ENCODE data around the gene SSC5D.

SSC5D gene

DNA sequence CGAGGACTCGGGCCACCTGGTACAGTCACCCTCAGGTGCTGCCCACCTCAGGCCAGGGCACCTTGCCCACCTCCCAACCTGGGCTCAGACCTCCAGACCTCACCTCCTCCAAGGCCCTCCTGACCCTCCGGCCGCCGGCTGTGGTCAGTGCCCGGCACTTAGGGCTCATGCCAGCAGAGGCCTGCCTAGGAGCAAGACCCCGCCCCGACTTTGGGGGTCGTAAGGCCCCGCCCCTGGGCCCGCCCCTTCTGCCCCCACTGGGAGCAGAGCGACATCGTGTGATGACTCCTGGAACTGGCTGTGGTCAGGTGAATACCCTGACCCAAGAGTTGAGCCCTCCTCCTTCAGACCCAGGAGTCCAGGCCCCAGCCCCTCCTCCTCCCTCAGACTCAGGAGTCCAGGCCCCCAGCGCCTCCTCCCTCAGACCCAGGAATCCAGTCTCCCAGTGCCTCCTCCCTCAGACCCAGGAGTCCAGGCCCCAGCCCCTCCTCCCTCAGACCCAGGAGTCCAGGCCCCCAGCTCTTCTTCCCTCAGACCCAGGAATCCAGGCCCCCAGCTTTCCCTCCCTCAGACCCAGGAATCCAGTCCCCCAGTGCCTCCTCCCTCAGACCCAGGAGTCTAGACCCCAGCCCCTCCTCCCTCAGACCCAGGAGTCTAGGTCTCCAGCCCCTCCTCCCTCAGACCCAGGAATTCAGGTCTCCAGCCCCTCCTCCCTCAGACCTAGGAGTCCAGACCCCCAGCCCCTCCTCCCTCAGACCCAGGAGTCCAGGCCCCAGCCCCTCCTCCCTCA, 48.9 kb downstream of the SSC5D start, which contains the start of gene SBK2:
Gene SBK2, minus strand, starts transcription at position 183 of the 790 bp plus-strand sequence. CDS start 839 bp downstream, outside the sequence.
- no peak for DNase-seq (ENCODE audit: low spot score)

DNA sequence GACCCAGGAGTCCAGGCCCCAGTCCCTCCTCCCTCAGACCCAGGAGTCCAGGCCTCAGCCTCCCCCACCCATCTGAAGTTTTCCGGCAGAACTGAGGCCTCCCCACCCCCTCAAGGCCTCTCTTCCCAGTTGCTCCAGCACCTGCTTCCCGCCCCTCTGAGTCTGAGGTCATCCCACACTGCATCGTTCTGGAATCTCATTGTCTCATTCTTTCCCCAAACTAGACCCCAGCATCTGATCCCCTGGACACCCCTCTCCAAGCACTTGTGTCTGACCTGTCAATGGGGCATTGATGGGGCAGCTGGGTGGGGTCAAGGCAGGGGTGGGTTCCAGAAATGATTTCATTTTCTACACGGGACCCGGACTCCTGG, 49.5 kb downstream of the SSC5D start:
- no peak for DNase-seq (ENCODE audit: low spot score)

DNA sequence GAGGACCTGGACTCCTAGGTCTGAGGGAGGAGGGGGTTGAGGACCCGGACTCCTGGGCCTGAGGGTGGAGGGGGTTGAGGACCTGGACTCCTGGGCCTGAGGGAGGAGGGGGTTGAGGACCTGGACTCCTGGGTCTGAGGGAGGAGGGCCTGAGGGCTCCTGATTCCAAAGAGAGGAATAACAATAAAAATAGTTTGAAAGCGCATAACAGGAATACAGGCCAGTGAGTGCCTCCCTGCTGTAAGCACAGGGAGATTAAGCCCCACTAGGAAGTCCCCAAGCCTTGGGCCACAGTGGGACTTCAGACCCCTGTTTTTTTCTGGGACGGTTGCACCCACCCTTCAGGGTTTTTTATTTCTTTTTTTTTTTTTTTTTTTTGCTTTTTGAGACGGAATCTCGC, 49.9 kb downstream of the SSC5D start:
- no peak for DNase-seq (ENCODE audit: low spot score)

DNA sequence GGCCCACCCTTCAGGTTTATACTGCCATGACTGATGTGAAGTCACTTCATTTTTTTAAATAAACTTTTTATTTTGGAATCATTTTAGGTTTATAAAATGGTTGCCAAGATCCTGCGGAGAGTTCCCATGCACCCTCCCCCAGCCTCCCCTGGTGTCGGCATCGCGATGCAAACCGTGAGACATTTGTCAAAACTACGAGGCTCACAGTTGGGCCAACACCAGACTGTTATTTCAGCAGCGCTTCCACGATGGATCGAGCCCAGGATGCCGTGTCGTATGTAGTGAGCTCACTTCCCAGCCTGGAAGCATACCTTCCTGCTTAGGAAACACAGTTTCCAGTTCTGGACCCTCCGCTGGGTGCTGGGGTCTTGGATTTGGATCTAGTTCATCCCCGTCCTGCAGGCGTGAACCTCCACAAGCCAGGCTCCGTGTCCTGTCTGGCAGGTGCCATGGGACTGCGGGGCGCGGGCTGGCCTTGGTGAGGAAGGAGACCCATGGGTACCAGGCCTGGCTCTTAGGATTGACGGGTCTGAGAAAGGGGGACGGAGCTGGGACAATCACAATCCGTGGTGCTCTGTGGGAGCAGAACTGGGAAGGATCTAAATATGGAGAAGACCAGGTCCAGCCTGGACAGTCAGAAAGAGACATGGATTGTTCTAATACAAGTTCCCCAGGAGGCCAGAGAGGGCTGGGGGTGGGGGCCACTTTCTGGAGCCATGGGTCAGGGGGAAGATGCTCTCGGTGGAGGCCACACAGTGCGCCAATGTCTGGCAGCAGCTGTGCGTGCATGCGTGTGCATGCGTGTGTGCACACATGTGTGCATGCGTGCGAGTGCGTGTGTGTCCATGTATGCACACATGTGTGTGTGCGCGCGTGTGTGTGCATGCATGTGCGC, 51.1 kb downstream of the SSC5D start:
- no peak for DNase-seq (ENCODE audit: low spot score)

DNA sequence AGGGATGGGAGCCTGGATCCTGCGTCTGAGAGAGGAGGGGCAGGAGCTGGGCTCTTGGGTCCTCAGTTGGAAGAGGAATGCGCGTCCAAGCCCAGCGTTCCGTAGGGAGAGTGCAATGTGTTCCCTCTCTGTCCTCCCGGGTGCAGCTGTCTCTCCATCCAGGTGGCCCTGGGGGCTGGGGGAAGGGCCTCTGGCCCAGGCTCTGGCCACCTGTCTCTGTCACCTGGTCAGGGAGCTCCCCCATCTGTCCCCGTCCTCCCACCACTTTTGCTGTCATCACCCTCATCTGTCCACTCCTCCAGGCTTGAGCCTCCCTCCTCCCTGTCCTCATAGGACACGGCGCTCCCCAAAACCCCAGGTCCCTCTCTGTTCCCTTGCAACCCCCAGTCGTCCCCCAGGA, 52.4 kb downstream of the SSC5D start:
- no peak for DNase-seq (ENCODE audit: low spot score)

DNA sequence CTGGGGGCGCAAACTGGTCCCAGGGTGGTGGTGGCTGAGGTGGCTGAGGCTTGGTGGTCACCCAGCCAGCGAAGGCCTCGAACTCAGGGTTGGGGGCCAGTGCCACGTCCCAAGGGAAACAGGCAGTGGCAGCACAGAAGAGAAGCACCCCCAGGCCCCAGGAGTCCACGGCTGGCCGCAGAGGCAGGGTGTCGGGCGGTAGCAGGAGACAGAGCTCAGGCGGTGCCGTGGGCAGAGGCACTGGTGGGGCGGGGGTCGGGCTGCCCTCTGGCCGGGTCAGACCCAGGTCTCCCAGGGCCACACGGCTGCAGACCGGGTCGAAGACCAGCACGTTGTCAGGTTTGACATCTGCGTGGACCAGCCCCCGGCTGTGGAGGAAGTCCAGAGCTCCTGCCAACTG, 52.9 kb downstream of the SSC5D start:
- no peak for DNase-seq (ENCODE audit: low spot score)

DNA sequence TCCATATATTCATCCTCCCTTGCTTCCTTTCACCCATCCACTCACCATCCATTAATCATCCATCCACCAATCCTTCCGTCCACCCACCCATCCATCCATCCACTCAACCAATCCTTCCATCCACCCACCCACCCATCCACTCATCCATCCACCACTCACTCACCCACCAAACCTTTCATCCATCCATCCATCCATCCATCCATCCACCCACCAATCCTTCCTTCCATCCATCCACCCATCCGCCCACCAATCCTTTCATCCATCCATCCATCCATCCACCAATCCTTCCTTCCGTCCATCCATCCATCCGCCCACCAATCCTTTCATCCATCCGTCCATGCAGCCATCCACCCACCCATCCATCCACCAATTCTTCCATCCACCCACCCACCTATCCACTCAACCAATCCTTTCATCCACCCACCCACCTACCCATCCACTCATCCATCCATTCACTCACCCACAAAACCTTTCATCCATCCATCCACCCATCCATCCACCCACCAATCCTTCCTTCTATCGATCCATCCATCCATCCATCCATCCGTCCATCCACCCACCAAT, 54.1 kb downstream of the SSC5D start:
- DNase-seq (ENCODE audit: low spot score) = no peak

DNA sequence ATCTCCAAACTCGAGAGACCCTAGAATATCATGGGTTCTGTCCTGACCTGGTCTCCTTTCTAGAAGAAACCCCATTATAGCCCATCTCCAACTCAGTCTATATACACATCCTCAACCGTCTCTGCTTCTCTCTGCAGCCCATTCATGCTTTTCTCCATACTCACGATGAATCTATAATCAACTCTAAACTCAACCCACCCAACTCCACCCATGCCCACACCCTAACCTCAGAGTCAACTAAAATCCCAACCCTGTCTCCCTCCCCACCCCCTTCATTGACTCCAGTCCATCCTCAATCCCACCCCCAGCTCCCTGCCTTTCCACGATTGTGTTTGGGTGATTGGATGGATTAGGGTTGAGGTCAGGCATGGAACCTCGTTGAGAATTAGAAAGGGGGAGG, 55.3 kb downstream of the SSC5D start:
- DNase-seq (ENCODE audit: low spot score) = no peak

DNA sequence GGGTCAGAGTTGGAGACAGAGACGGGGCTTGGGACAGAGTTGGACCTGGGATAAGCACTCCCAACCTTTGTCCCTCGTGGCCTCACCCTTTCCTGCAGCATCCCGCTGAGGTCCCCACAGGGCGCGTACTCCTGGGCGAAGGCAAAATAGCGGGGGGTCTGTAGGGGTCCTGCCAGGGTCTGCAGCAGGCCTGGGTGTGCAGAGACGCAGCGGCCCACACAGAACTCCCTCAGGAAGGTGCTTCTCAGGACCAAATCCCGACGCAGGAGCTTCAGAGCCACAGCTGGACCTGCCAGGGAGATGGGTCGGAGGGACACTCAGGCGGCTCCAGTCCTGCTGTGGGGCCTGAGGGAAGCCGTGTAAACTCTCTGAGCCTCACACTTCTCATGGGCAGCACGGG, 55.8 kb downstream of the SSC5D start:
- no peak for DNase-seq (ENCODE audit: low spot score)

DNA sequence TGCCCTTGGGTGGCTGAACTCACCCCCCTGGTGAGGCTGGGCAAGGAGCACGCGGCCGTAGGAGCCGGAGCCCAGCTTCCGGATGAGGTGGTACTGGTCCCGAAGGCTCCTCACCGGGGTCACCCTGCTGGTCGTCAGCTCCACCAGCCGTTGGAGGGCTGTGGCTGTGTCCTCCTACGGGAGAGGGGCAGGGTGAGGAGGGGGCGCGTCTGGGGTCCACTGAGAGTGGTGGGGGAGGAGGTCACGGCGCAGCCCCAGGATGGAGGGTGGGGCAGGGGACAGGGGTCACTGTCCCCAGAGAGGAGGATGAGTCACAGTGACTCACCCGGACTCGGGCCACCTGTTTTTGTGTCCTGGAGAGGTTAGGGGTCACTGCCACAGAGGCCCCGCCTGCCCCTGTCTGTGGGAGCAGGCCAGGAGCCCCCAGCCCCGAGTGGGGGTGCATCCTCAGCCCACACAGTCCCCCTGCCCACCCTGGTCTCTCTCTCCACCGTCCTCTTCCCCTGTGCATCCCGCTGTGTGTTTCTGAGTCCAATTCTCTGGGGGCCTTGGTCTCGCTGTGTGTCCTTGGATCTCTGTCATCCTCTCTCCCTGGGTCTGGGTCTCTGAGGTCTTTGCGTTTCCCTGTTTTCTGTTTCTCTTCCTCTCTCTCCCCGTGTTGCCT, 56.7 kb downstream of the SSC5D start:
- DNase-seq (ENCODE audit: low spot score) = no peak

DNA sequence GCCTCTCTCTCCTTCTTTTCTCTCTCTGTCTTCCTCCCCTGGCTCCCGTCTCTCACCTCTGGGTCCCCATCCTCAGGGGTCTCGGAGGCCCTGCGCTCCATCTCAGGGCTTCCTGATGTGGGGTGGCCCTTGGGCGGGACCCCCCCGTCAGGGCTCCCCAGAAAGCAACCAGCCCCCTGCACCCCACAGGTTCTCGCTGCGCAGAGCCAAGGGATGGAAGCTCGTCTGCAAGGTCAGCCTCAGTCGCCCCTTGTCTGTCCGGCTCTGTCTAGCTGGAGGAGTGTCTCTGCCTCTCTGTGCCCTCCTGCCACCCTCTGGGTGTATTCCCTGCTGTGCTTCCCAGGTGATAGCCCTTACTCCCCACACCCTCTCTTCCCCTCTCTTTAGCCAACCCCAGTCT, 57.2 kb downstream of the SSC5D start, which contains the start of gene SBK3:
Gene SBK3, minus strand, starts transcription at position 101 of the 400 bp plus-strand sequence. Its CDS starts 0 bp downstream, at position 101.
- no peak for DNase-seq (ENCODE audit: low spot score)

DNA sequence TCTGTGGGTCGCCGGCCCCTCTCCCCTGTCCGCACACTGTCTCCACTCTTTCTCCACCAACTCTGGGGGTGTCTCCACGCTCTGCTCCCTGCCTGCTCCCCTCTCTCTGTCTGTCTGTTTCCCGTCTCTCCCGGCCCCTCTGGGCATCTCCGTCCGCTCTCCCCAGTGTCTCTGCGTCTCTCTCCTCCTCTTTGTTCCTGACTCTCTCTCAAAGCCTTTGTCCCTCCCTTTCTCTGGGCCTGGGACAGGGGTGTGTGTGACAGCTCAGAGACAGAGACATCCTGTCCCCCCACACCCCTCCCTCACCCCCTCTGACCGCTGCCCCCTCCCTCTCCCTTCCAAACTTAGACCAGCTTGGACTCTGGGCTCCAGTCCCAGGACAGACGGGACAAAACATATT, 57.8 kb downstream of the SSC5D start:
- DNase-seq (ENCODE audit: low spot score) = no peak

DNA sequence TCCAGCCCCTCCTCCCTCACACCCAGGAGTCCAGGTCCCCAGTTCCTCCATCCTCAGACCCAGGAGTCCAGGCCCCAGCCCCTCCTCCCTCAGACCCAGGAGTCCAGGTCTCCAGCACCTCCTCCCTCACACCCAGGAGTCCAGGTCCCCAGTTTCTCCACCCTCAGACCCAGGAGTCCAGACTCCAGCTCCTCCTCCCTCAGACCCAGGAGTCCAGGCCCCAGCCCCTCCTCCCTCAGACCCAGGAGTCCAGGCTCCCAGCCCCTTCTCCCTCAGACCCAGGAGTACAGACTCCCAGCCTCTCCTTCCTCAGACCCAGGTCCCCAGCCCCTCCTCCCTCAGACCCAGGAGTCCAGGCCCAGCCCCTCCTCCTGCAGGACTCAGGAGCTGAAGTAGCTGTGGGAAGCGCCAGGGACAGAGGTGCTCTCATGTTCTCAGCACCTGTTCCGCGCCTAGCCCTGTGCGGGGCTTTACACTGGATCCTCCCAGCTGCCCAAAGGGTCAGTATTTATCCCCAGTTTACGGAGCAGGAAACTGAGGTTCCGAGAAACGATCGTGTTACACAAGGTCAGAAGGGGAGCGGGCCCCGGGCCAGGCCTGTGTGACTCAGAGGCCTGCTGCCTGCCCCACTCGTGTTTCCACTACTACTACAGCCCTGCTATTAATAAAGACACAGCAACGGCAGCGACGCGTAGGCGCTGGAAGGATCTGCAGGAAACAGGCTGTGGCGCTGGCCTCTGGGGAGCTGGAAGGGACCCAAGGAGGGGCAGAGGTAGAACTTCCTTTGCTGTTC, 58.8 kb downstream of the SSC5D start:
- DNase-seq (ENCODE audit: low spot score) = peak; percentile 75

DNA sequence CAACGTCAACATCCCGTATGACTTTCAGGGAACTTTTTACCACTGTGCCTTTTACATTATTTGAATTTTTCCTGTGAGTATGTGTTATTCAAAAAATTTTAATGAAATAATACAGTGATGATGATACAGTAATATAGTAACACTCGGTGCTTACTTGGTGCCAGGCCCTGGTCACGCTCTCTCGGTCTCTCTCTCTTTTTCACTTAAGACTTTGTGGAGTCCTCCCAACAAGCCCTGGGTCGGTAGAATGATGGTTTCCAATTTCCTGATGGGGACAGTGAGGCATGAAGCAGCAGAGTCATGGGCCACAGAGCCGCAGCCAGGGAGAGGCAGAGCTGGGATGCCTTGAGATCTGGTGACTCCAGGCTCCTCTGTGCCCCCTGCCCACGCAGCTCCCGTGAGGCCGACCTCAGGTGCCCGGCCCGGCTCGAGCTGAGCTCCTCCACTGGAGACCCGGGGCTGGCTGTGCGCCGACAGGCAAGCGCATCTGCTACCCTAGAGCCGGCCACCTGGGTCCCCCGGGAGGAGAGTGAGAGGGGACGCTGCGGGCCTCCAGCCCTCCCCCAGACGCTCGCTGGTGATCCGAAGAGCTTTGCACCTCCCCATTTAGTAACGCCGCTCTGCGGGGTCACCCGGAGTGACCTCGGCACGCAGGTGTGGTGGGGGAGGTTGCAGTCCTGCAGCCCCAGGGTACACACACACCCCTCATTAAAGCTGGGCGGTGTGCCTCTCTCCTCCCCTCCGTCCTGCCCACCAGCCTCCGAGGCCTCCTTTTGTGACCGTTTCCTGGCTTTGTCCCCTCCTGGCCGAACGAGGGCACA, 61.5 kb downstream of the SSC5D start:
- peak; percentile 50 for DNase-seq (ENCODE audit: low spot score)

DNA sequence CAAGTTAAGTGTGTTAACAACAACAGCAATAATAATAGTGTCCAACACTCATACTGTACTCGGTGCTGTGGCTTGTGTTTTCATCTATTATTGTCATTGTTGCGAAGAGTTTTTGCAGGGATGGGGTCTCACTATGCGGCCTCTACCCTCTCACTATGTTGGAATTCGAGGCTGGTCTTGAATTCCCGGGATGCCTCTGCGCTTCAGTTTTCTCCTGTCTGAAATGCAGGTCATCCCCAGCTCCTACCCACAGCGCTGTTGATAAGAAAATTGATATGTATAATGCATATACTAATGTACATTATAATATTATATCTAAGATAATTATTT, 62.0 kb downstream of the SSC5D start:
- no peak for DNase-seq (ENCODE audit: low spot score)

DNA sequence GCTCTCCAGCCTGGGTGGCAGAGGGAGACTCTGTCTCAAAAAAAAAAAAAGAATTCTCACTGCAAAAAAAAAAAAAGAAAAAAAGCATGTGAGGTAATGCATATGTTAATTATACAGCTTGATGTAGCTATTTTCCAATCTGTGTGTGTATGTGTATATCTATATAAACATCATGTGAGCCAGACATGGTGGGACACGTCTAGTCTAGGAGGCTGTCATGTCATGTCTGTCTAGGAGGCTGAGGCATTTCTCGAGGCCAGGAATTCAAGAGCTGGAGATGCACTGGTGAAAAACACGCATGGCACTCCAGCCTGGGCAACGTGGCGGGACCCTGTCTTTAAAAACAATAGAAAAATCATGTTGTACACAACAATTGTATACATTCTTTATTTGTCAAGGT, 64.0 kb downstream of the SSC5D start:
- DNase-seq (ENCODE audit: low spot score) = no peak

DNA sequence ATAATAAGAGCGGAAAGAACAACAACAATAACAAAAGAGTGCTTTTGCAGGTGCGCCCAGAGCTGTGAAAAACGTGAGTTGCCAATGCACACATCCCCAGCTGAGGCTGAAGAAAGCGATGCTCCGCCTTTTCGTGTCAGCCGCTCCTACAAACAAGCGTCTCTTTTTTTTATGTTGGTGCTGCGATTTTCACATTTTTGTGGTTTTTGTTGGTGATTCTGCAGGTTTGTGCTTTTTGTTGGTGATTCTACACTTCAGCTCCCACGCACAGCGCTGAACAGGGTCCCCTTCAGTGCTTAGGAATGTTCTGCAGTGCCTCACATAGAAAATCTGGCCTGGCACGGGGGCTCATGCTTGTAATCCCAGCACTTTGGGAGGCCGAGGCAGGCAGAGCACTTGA, 64.4 kb downstream of the SSC5D start:
- DNase-seq (ENCODE audit: low spot score) = peak; percentile 63

DNA sequence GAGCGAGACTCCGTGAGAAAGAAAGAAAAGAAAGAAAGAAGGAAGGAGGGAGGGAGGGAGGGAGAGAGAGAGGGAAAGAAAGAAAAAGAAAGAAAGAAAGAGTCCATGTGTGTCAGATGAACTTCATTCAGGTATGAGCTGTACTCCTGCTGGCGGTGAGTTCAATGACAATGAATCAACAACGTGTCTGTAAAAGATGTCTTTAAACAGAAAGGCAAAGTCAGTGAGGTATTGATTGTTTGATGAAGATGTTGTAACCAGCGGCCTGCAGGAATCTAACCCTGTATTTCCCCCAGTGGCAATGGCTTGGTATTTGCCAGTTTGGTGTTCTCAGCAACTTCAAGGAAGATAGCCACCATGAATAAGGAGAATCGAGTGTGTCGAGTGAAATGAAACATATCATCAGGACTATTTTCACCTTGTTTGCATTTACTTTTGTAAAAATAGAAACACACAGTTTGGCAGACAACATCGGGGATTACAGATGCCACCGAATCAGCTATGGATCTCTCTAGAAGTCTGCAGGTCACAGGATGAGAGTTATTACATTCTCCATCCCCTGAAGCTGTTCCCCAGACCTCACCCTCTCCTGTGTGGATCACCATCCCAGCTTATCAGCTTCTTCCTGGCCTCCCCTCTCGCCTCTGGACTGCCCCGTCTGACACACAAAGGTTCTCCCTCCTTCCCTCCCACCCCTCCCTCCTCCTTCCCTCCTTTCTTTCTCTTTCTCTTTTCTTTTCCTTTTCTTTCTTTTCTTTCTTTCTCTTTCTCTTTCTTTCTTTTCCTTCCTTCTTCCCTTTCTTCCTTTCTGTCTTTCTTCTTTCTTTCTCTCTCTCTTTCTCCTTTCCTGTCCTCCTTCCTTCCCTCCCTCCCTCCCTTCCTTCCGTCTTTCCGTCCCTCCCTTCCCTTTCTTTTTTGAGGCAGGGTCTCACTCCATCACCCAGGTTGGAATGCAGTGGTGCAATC, 65.3 kb downstream of the SSC5D start:
- DNase-seq (ENCODE audit: low spot score) = no peak

DNA sequence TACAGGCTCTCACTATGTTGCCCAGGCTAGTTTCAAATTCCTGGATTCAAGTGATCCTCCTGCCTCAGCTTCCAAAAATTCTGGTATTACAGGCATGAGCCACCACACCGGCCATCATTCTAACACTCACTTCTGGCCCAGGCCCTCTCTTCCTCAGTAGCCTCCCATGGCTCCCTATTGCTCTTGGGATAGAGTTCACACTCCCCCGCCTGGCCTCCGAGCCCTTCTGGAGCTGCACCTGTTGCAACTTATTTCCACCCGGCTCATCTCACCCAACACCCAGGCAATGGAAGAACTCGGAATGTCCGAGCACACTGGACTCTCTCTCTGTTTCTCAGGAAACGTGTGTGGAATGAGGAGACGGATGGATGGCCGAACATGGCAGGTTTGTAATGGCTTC, 66.1 kb downstream of the SSC5D start:
- no peak for DNase-seq (ENCODE audit: low spot score)

Measured in COLO829 (cell line).